HepG2 (cell line): Measurements from ENCODE around the gene XCL2. TPM values are rescaled to one million over a fixed set of nuclear protein-coding genes. Genes with fewer than 3 reads are reported as not detected.

Experiments used
- AGO2 ChIP-seq: fragments of 200-400 bp; formaldehyde crosslinking; optimal IDR thresholded peaks from 2 replicates; pipeline ENCODE3; 2017; ENCODE audit warnings: mild to moderate bottlenecking, low read depth, low read length, moderate library complexity
- BCL6 ChIP-seq: IDR thresholded peaks from 2 replicates; pipeline ENCODE4 v1.6.1; 2016; ENCODE audit warnings: missing genetic modification reagents, missing compliant biosample characterization
- CREB1 ChIP-seq, 2 experiments: fragments of 450-650 bp in 1 of 2; IDR thresholded peaks; 2 replicates each; pipeline ENCODE4 v1.6.1; 2016 to 2017; ENCODE audit warnings: control low read depth in 1 of 2, mild to moderate bottlenecking in 1 of 2, missing compliant biosample characterization in 1 of 2, missing genetic modification characterization in 1 of 2
- GATAD2A ChIP-seq: IDR thresholded peaks from 2 replicates; pipeline ENCODE4 v1.6.1; 2016
- HMG20A ChIP-seq: IDR thresholded peaks from 2 replicates; pipeline ENCODE4 v1.6.1; 2016; ENCODE audit warnings: borderline replicate concordance
- HNF1B ChIP-seq: sonication (generic); formaldehyde crosslinking; IDR thresholded peaks from 2 replicates; pipeline ENCODE4 v1.5.1; 2020; ENCODE audit warnings: mild to moderate bottlenecking, moderate library complexity, missing genetic modification reagents
- KLF9 ChIP-seq: IDR thresholded peaks from 2 replicates; pipeline ENCODE4 v1.6.1; 2016; ENCODE audit warnings: low read depth
- NFE2 ChIP-seq: sonication (generic); formaldehyde crosslinking; IDR thresholded peaks from 2 replicates; pipeline ENCODE4 v1.4.0; 2020; ENCODE audit warnings: missing genetic modification reagents
- POGZ ChIP-seq: sonication (generic); formaldehyde crosslinking; IDR thresholded peaks from 2 replicates; pipeline ENCODE4 v1.4.0; 2020; ENCODE audit warnings: mild to moderate bottlenecking, missing genetic modification reagents
- RAD21 ChIP-seq: fragments of 450-650 bp; formaldehyde crosslinking; IDR thresholded peaks from 2 replicates; pipeline ENCODE4 v1.5.0; 2020; ENCODE audit warnings: mild to moderate bottlenecking
- RERE ChIP-seq: IDR thresholded peaks from 2 replicates; pipeline ENCODE4 v1.6.1; 2016; ENCODE audit warnings: low read depth, missing genetic modification reagents, missing compliant biosample characterization
- RXRB ChIP-seq: IDR thresholded peaks from 2 replicates; pipeline ENCODE4 v1.6.1; 2016; ENCODE audit warnings: borderline replicate concordance, missing genetic modification reagents, missing compliant biosample characterization
- SIX1 ChIP-seq: sonication (generic); formaldehyde crosslinking; IDR thresholded peaks from 2 replicates; pipeline ENCODE4 v1.4.0; 2020; ENCODE audit warnings: missing genetic modification reagents, borderline replicate concordance
- SPEN ChIP-seq: sonication (generic); formaldehyde crosslinking; IDR thresholded peaks from 2 replicates; pipeline ENCODE4 v1.5.1; 2020; ENCODE audit warnings: low read depth, mild to moderate bottlenecking, missing genetic modification reagents
- ZMAT3 ChIP-seq: sonication (generic); formaldehyde crosslinking; conservative IDR thresholded peaks from 2 replicates; pipeline ENCODE4 v1.7.0; 2021; ENCODE audit warnings: missing genetic modification reagents
- ZNF710 ChIP-seq: sonication (generic); formaldehyde crosslinking; IDR thresholded peaks from 2 replicates; pipeline ENCODE4 v1.5.0; 2020; ENCODE audit warnings: mild to moderate bottlenecking, missing genetic modification reagents, borderline replicate concordance
- polyA plus RNA-seq, 8 experiments: library from polyadenylated mRNA; depleted of rRNA in 3 of 8; stranded (reverse) in 7 of 8; unstranded in 1 of 8; fragments of >200 nt; fragmentation: Illumina TruSeq in 4 of 8; extraction: Trizol in 4 of 8; gene quantifications; 2 replicates each; pipeline versions ENCODE4 v1.2.1 to v1.2.3, GENCODE V29; 2011 to 2016; ENCODE audit warnings: low read depth in 4 of 8, missing spikeins in 1 of 8, mixed read lengths in 1 of 8; ENCODE audit not compliant: insufficient read depth in 1 of 8
- total RNA-seq, 5 experiments: library from RNA; depleted of rRNA; stranded (reverse); fragments of >200 nt; fragmentation: Illumina TruSeq; extraction: Trizol; gene quantifications; 2 replicates each; pipeline ENCODE4 v1.2.3, GENCODE V29; 2016; ENCODE audit warnings: low read depth in 1 of 5
- TF ChIP-seq, protein P1 (sequence below): sonication (generic); formaldehyde crosslinking; IDR thresholded peaks from 2 replicates; pipeline ENCODE4 v1.4.0; 2020; ENCODE audit warnings: low read depth, mild to moderate bottlenecking, missing genetic modification reagents
- TF ChIP-seq, protein P2 (sequence below): IDR thresholded peaks from 2 replicates; pipeline ENCODE4 v1.6.1; 2016; ENCODE audit warnings: missing compliant biosample characterization, missing genetic modification reagents, borderline replicate concordance

The XCL2 gene
- total and polyA plus RNA-seq, 2 of the 13 experiments (the other 11 are each of a cell fraction or from before 2014, with no cell fraction given): 0.50 TPM; not detected in 1

- TF ChIP-seq CREB1 (IDR thresholded peaks at IDR 0.05) (no peak), CREB1 (CRISPR knock-in tag; IDR thresholded peaks at IDR 0.05) (peak; percentile 37; the same call in 1 of the 2 replicates), HNF1B (CRISPR knock-in tag) (peak; percentile 94), SIX1 (CRISPR knock-in tag) (peak; percentile 47; the same call in 1 of the 2 replicates), NFE2 (CRISPR knock-in tag) (no peak), POGZ (CRISPR knock-in tag) (peak; percentile 87), KLF9 (CRISPR knock-in tag) (no peak), ZNF710 (peak; percentile 75), HMG20A (CRISPR knock-in tag) (peak; percentile 86), ZMAT3 (CRISPR knock-in tag) (no peak), RERE (CRISPR knock-in tag) (peak; percentile 66; the same call in 1 of the 2 replicates), SPEN (CRISPR knock-in tag) (no peak), BCL6 (CRISPR knock-in tag) (peak; percentile 94), RXRB (CRISPR knock-in tag) (peak; percentile 94), AGO2 (no peak), RAD21 (CRISPR knock-in tag) (no peak), GATAD2A (CRISPR knock-in tag) (peak; percentile 82)
- TF ChIP-seq, protein P1, sequence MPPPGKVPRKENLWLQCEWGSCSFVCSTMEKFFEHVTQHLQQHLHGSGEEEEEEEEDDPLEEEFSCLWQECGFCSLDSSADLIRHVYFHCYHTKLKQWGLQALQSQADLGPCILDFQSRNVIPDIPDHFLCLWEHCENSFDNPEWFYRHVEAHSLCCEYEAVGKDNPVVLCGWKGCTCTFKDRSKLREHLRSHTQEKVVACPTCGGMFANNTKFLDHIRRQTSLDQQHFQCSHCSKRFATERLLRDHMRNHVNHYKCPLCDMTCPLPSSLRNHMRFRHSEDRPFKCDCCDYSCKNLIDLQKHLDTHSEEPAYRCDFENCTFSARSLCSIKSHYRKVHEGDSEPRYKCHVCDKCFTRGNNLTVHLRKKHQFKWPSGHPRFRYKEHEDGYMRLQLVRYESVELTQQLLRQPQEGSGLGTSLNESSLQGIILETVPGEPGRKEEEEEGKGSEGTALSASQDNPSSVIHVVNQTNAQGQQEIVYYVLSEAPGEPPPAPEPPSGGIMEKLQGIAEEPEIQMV (CRISPR knock-in tag): no peak
- TF ChIP-seq, protein P2, sequence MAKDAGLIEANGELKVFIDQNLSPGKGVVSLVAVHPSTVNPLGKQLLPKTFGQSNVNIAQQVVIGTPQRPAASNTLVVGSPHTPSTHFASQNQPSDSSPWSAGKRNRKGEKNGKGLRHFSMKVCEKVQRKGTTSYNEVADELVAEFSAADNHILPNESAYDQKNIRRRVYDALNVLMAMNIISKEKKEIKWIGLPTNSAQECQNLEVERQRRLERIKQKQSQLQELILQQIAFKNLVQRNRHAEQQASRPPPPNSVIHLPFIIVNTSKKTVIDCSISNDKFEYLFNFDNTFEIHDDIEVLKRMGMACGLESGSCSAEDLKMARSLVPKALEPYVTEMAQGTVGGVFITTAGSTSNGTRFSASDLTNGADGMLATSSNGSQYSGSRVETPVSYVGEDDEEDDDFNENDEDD: peak; percentile 18; the same call in 1 of the 2 replicates
Observed at GRCh38 chr1:168497376-168497950, 46.3 kb downstream of the XCL2 start (continued).
